Measurements from ENCODE around the gene MFSD8.
"Not testable (repeated sequence)": the region's sequence is repeated elsewhere in the genome, so short reads cannot be mapped to it uniquely, and the experiment has no call there.

The MFSD8 gene, protein sequence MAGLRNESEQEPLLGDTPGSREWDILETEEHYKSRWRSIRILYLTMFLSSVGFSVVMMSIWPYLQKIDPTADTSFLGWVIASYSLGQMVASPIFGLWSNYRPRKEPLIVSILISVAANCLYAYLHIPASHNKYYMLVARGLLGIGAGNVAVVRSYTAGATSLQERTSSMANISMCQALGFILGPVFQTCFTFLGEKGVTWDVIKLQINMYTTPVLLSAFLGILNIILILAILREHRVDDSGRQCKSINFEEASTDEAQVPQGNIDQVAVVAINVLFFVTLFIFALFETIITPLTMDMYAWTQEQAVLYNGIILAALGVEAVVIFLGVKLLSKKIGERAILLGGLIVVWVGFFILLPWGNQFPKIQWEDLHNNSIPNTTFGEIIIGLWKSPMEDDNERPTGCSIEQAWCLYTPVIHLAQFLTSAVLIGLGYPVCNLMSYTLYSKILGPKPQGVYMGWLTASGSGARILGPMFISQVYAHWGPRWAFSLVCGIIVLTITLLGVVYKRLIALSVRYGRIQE

GRCh38 chr4:127965062-127965802 lies at the start of gene MFSD8, which contains the start of gene ABHD18:
TSS of gene MFSD8 (minus strand) at chr4:127965173. CDS start at chr4:127965133, 40 bp downstream.
TSS of gene ABHD18 (plus strand) at chr4:127965406. CDS start at chr4:127982956, 17,550 bp downstream.
- DNase-seq (peak; percentile 99), ATAC-seq (peak; percentile 99)

DNA sequence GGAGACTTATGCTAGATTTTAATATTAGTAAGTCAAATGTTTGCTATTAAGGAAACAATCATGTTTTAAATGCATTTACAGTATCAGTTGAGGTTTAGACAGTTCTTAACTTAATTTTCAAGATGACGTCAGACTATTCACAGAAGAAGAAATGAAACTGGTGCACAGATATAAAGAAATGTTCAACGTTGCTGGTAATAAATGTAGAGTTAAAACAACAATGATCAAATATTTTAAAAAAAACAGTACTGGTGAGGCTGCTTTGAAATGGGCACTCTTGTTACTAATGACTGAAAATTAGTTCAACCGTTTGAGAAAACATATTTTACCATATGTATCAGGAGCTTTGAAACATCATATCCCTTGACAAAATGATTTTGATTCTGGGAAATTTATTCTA lies 44.5 kb upstream of the MFSD8 start:
- ATAC-seq (no peak), DNase-seq (no peak)

DNA sequence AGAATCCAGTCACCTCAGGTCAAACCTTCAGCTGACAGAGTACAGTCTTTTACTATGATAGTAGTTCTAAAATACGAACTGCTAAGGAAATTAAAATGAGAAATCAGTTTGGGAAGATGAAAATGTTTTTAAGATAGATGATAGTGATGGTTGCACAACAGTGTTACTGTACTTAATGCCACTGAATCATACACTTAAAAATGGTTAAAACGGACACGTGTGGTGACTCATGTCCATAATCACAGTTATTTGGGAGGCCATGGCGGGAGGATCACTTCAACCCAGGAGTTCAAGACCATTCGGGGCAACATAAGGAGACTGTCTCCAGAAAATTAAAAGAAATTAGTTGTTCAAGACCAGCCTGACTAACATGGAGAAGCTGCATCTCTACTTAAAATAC lies 41.6 kb upstream of the MFSD8 start:
- DNase-seq (no peak), ATAC-seq (no peak)

DNA sequence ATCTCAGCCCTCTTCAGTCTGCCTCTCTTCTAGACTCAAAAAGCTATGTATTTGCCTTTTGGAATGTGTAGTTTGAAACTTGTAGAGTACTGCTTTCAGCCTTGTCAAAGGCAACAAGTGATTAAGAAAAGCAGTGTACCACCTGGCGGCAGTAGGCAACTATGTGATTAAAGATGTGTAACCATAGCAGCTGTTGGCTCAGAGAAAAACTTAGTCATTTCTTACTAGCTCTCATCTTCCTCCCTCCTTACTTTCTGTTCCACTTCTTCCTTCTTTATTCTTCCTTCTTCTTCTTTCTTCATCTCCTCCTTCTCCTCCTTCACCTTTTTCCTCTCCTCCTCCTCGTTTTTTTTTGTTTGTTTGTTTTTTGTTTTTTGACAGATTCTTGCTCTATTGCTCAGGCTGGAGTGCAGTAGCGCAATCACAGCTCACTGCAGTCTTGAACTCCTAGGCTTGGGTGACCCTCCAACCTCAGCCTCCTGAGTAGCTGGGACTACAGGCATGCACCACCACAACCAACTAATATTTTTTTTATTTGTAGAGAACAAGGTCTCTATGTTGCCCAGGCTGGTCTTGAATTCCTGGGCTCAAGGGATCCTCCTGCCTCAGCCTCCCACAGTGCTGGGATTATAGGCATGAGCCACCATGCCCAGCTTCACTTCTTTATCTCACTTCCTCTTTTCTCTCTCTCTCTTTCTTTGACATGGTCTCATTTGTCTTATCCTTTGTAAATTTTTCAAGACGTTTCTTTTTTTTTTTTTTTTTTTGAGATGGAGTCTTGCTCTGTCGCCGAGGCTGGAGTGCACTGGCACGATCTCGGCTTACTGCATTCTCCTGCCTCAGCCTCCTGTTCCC lies 32.8 kb upstream of the MFSD8 start:
- peak; percentile 10 for DNase-seq
- ATAC-seq, result peak; percentile 90

DNA sequence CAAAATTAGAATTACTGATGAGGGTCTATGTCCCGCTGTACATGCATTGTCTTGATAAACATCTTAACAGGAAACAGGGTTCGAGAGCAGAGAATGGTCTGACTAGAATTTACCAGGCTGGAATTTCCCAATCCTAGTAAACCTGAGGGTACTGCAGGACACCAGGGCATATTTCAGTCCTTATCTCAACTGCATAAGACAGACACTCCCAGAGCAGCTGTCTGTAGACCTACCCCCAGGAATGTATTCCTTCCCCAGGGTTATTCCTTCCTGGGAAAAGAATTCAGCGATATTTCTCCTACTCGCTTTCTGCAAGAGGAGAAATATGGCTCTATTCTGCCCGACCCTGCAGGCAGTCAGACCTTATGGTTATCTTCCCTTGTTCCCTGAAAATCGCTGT lies 31.5 kb upstream of the MFSD8 start:
- not testable (repeated sequence) for DNase-seq, ATAC-seq

- no peak for ATAC-seq
Observed at GRCh38 chr4:127995776-127996175, 30.8 kb upstream of the MFSD8 start.

GRCh38 chr4:127993151-127993550 lies 28.2 kb upstream of the MFSD8 start:
- ATAC-seq (no peak), DNase-seq (no peak)

More at GRCh38 chr4:127995776-127996175, 30.8 kb upstream of the MFSD8 start:
- no peak for DNase-seq

GRCh38 chr4:127988638-127989037 lies 23.7 kb upstream of the MFSD8 start:
- ATAC-seq (no peak), DNase-seq (no peak)

GRCh38 chr4:127985989-127986388 lies 21.0 kb upstream of the MFSD8 start:
- ATAC-seq, result no peak
- no peak for DNase-seq

DNA sequence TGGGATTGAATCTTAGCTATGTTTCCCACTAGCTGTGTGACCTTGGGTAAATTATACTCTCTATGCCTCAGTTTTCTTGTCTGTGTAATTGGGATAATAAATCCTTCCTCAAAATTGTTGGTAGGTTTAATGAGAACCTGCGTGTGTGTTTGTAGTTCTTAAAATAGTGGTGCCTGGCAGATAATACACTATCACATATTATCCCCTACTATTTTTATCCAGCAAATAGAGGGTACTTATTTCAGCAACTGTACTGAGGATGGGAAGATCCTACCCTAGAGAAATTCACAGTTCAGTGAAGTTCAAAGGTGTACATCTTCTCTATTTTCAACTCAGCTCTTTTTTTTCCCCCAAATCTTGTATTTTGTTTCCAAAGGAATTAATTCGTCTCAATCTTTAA lies 17.5 kb upstream of the MFSD8 start:
- ATAC-seq, result no peak

GRCh38 chr4:127978930-127979329 lies 14.0 kb upstream of the MFSD8 start:
- no peak for ATAC-seq
- no peak for DNase-seq

More for the DNA sequence above, 17.5 kb upstream of the MFSD8 start:
- DNase-seq, result no peak

GRCh38 chr4:127975121-127975770 lies 10.3 kb upstream of the MFSD8 start:
- no peak for ATAC-seq

DNA sequence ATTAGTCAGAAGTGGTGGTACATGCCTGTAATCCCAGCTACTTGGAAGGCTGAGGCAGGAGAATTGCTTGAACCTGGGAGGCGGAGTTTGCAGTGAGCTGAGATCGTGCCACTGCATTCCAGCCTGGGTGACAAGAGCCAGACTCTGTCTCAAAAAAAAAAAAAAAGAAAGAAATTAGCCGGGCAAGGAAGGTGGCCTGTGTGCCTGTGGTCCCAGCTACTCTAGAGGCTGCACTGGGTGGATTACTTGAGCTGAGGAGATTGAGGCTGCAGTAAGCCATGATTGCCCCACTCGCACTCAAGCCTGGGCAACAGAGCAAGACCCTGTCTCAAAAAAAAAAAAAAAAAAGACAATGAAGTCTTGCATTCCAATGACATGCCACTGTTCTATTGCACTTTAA lies 6.0 kb upstream of the MFSD8 start:
- not testable (repeated sequence) for ATAC-seq, DNase-seq

More at GRCh38 chr4:127975121-127975770, 10.3 kb upstream of the MFSD8 start:
- no peak for DNase-seq

- DNase-seq, result no peak
- no peak for ATAC-seq
Observed at GRCh38 chr4:127968586-127968985, 3.6 kb upstream of the MFSD8 start.

- ATAC-seq (no peak), DNase-seq (no peak)
Observed at GRCh38 chr4:127967141-127967775, 2.3 kb upstream of the MFSD8 start.

- DNase-seq, result peak; percentile 77
- ATAC-seq, result peak; percentile 51
Observed at GRCh38 chr4:127965803-127966175, 816 bp upstream of the MFSD8 start.

- ATAC-seq, result not testable (repeated sequence)
- DNase-seq, result peak; percentile 21
Observed at GRCh38 chr4:127964426-127965061, 429 bp downstream of the MFSD8 start.

DNA sequence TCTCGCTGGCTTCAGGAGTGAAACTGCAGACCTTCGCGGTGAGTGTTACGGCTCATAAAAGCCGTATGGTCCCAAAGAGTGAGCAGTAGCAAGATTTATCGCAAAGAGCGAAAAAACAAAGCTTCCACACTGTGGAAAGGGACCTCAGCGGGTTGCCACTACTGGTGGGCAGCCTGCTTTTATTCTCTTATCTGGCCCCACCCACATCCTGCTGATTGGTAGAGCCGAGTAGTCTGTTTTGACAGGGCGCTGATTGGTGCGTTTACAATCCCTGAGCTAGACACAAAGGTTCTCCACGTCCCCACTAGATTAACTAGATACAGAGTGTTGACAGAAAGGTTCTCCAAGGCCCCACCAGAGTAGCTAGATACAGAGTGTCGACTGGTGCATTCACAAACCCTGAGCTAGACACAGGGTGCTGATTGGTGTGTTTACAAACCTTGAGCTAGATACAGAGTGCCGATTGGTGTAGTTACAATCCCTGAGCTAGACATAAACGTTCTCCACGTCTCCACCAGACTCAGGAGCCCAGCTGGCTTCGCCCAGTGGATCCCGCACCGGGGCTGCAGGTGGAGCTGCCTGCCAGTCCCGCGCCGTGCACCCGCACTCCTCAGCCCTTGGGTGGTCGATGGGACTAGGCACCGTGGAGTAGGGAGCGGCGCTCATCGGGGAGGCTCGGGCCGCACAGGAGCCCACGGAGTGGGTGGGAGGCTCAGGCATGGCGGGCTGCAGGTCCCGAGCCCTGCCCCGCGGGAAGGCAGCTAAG lies 1.2 kb downstream of the MFSD8 start:
- ATAC-seq, DNase-seq: not testable (repeated sequence)

DNA sequence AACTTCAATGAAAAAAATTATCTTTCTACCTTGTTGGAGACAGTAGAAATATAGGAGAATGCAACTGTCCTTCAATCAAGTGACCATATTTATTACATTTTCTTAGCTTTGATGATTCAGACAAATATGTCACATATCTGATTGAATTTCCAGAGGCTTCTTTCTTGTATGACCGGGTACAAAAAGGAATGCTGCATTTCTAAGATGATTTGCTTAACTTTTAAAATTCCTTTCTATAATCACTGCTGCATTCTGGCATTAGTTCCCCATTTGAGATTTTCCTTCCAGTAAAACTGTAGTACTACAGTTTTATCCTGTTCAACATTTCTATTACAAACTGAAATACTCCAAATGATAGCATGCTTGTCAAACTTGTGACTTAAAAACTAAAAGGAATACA lies 5.2 kb downstream of the MFSD8 start:
- no peak for ATAC-seq
- DNase-seq, result no peak

DNA sequence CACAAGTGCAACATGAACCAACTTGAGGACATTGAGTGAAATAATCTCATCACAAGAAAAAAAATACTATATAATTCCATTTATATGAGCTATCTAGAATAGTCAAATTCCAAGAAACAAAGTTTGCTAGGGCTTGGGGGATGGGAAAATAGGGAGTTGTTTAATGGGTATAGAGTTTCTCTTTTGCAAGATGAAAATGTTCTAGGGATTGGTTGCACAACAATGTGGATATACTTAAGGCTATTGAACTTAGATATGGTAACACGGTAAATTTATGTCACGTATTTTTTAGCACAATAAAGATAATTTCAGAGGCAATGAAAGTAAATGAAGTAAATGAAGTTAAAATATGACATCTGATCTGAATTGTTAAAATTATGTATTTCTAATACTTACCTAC lies 7.9 kb downstream of the MFSD8 start:
- no peak for DNase-seq
- ATAC-seq, result no peak

Measured in stimulated activated naive CD8-positive, alpha-beta T cell treated with anti-CD3 and anti-CD28 coated beads, Interleukin-15, Interleukin-2, amounts not matched to agents 100 U/mL and 50 U/mL, for 24 hours (primary cell).